GM19467 (cell line): ENCODE measurements around the gene CORO1C.
A peak's percentile ranks its signal among the peaks of the same experiment; 100 is the strongest.

Experiments used
- ATAC-seq: cut with Tn5 transposase; IDR thresholded peaks from one replicate; pipeline ENCODE4 v1.9.1; 2021; ENCODE audit warnings: mild to moderate bottlenecking, moderate library complexity; ENCODE audit not compliant: unreplicated experiment

The CORO1C gene

GRCh38 chr12:108700833-108701541 is 30.3 kb downstream of the CORO1C start:
- ATAC-seq, result no peak

GRCh38 chr12:108699955-108700563 is 31.3 kb downstream of the CORO1C start:
- ATAC-seq, result no peak

GRCh38 chr12:108697905-108698304 is 33.4 kb downstream of the CORO1C start:
- no peak for ATAC-seq

- ATAC-seq, result no peak
These were observed 34.4 kb downstream of the CORO1C start for GRCh38 chr12:108696996-108697290.

GRCh38 chr12:108696111-108696995 is 35.0 kb downstream of the CORO1C start:
- no peak for ATAC-seq

- ATAC-seq, result no peak
These were observed 36.5 kb downstream of the CORO1C start for GRCh38 chr12:108694812-108695278.

- ATAC-seq, result no peak
These were observed 37.6 kb downstream of the CORO1C start for GRCh38 chr12:108693751-108694150.

- ATAC-seq, result no peak
These were observed 38.1 kb downstream of the CORO1C start for GRCh38 chr12:108693186-108693730.

- ATAC-seq, result peak; percentile 15
These were observed 39.1 kb downstream of the CORO1C start for GRCh38 chr12:108691998-108692808.

GRCh38 chr12:108691175-108691997 is 39.9 kb downstream of the CORO1C start:
- ATAC-seq, result peak; percentile 61

- no peak for ATAC-seq
These were observed 40.7 kb downstream of the CORO1C start for GRCh38 chr12:108690542-108691174.

- ATAC-seq, result no peak
These were observed 41.2 kb downstream of the CORO1C start for GRCh38 chr12:108690191-108690518.

GRCh38 chr12:108689314-108690190 is 41.8 kb downstream of the CORO1C start:
- ATAC-seq, result no peak

GRCh38 chr12:108686780-108687179 is 44.5 kb downstream of the CORO1C start:
- no peak for ATAC-seq

- ATAC-seq, result no peak
These were observed 45.7 kb downstream of the CORO1C start for GRCh38 chr12:108685469-108686260.

- ATAC-seq, result no peak
These were observed 47.3 kb downstream of the CORO1C start for GRCh38 chr12:108683906-108684556.

- ATAC-seq, result no peak
These were observed 50.0 kb downstream of the CORO1C start for GRCh38 chr12:108681317-108681716.
